IMR-90 (cell line): ENCODE data around the gene OR1F1. TPM values are rescaled to one million over a fixed set of nuclear protein-coding genes. Genes with fewer than 3 reads are reported as not detected.

Source experiments
- ATAC-seq: fragments of 200-7000 bp; cut with Tn5 transposase; 2 replicates; pipeline ENCODE4 v1.9.1; 2020; ENCODE audit warnings: low read depth, mild to moderate bottlenecking, moderate library complexity
- BruUV-seq: library from RNA; stranded (reverse); fragments of 400-500 nt; replicated peaks from 2 replicates; lab custom pipeline; 2021; lab: Mats Ljungman, UMichigan
- CTCF ChIA-PET: fragments of 300-600 bp; formaldehyde crosslinking; extraction: SDS; loops from one replicate; lab custom pipeline; 2021; ENCODE audit warnings: antibody characterized with exemption; lab: Yijun Ruan, JAX
- POLR2A ChIA-PET: fragments of 300-600 bp; sonication (Branson Sonifier 250); formaldehyde crosslinking; loops from one replicate; lab custom pipeline; 2022; ENCODE audit warnings: antibody characterized with exemption; ENCODE audit not compliant: unreplicated experiment; lab: Charles Lee
- DNase-seq: peaks from one replicate; pipeline ENCODE4 v3.0.0; 2013
- H2AFZ ChIP-seq: replicated peaks from 2 replicates; pipeline ENCODE3; 2013; ENCODE audit warnings: low read length, mild to moderate bottlenecking; ENCODE audit not compliant: poor library complexity
- H2AK5ac ChIP-seq: 2 replicates; pipeline ENCODE4 v1.6.1; 2013; ENCODE audit warnings: low read depth, low read length, inconsistent platforms
- H2AK9ac ChIP-seq: replicated peaks from 2 replicates; pipeline ENCODE3; 2013; ENCODE audit warnings: mild to moderate bottlenecking, low read depth, low read length, moderate library complexity; ENCODE audit not compliant: poor library complexity
- H2BK120ac ChIP-seq: 2 replicates; pipeline ENCODE4 v1.6.1; 2013; ENCODE audit warnings: low read depth, low read length, inconsistent platforms
- H2BK15ac ChIP-seq: 3 replicates; pipeline ENCODE4 v1.6.1; 2013; ENCODE audit warnings: low read depth, low read length, inconsistent platforms
- H2BK20ac ChIP-seq: 2 replicates; pipeline ENCODE4 v1.6.1; 2013; ENCODE audit warnings: low read depth, mild to moderate bottlenecking, inconsistent platforms, low read length, moderate library complexity
- H2BK5ac ChIP-seq: 2 replicates; pipeline ENCODE4 v1.6.1; 2013; ENCODE audit warnings: mild to moderate bottlenecking, low read depth, low read length, inconsistent platforms; ENCODE audit not compliant: poor library complexity, severe bottlenecking
- H3K14ac ChIP-seq: replicated peaks from 2 replicates; pipeline ENCODE4 v1.6.1; 2013; ENCODE audit warnings: low read depth, low read length, inconsistent platforms
- H3K18ac ChIP-seq: 2 replicates; pipeline ENCODE4 v1.6.1; 2013; ENCODE audit warnings: low read depth, low read length, control low read depth
- H3K23ac ChIP-seq: 2 replicates; pipeline ENCODE4 v1.6.1; 2013; ENCODE audit warnings: low read depth, low read length, inconsistent platforms
- H3K27ac ChIP-seq: 2 replicates; pipeline ENCODE4 v1.5.1; 2013; ENCODE audit warnings: mild to moderate bottlenecking, control low read depth, low read length; ENCODE audit not compliant: insufficient read depth
- H3K27me3 ChIP-seq: 2 replicates; pipeline ENCODE4 v1.6.1; 2013; ENCODE audit warnings: low read length; ENCODE audit not compliant: control insufficient read depth, insufficient read depth
- H3K36me3 ChIP-seq: 2 replicates; pipeline ENCODE4 v1.6.1; 2013; ENCODE audit warnings: low read length, mixed read lengths; ENCODE audit not compliant: control insufficient read depth, insufficient read depth
- H3K4ac ChIP-seq: 2 replicates; pipeline ENCODE4 v1.6.1; 2013; ENCODE audit warnings: low read depth, low read length, inconsistent platforms
- H3K4me1 ChIP-seq: 2 replicates; pipeline ENCODE4 v1.6.1; 2013; ENCODE audit warnings: low read length, mixed read lengths; ENCODE audit not compliant: control insufficient read depth, insufficient read depth
- H3K4me2 ChIP-seq: 2 replicates; pipeline ENCODE4 v1.6.1; 2013; ENCODE audit warnings: low read depth, mild to moderate bottlenecking, control low read depth, low read length, moderate library complexity
- H3K4me3 ChIP-seq: 2 replicates; pipeline ENCODE4 v1.5.1; 2013; ENCODE audit warnings: low read depth, mild to moderate bottlenecking, control low read depth, low read length, moderate library complexity; ENCODE audit not compliant: insufficient read depth
- H3K56ac ChIP-seq: 2 replicates; pipeline ENCODE4 v1.6.1; 2013; ENCODE audit warnings: low read length, inconsistent platforms; ENCODE audit not compliant: insufficient read depth; ENCODE audit errors: extremely low read depth
- H3K79me1 ChIP-seq, 2 experiments: 2 replicates each; pipeline ENCODE4 v1.6.1; 2013; ENCODE audit warnings: low read length in 2 of 2, inconsistent platforms in 1 of 2, low read depth in 1 of 2
- H3K9ac ChIP-seq: 2 replicates; pipeline ENCODE4 v1.6.1; 2013; ENCODE audit warnings: low read depth, low read length, control low read depth
- H3K9me1 ChIP-seq: 2 replicates; pipeline ENCODE4 v1.6.1; 2013; ENCODE audit warnings: low read length, inconsistent platforms; ENCODE audit not compliant: insufficient read depth
- H3K9me3 ChIP-seq: 2 replicates; pipeline ENCODE4 v1.6.1; 2013; ENCODE audit warnings: low read length; ENCODE audit not compliant: control insufficient read depth, insufficient read depth
- H4K20me1 ChIP-seq: 2 replicates; pipeline ENCODE4 v1.6.1; 2013; ENCODE audit warnings: low read length, inconsistent platforms; ENCODE audit not compliant: insufficient read depth
- H4K5ac ChIP-seq: 2 replicates; pipeline ENCODE4 v1.6.1; 2013; ENCODE audit warnings: mild to moderate bottlenecking, low read depth, low read length, control low read depth
- H4K8ac ChIP-seq, 2 experiments: 2 replicates each; pipeline ENCODE4 v1.6.1; 2013; ENCODE audit warnings: low read depth in 2 of 2, low read length in 2 of 2, control low read depth in 1 of 2, inconsistent platforms in 1 of 2
- H4K91ac ChIP-seq: 2 replicates; pipeline ENCODE4 v1.6.1; 2013; ENCODE audit warnings: low read depth, low read length, inconsistent platforms; ENCODE audit not compliant: insufficient read depth
- NFE2L2 ChIP-seq: fragments of 150-350 bp; IDR thresholded peaks from 2 replicates; pipeline ENCODE4 v1.6.1; 2016; ENCODE audit warnings: low read depth, mild to moderate bottlenecking, low read length
- WGBS, 2 experiments: methylation state at CpG; one replicate each; pipeline versions ENCODE4 v1.1.5 to v1.1.7; 2013; ENCODE audit warnings: missing lambda C conversion rate in 2 of 2; ENCODE audit not compliant: insufficient read length in 1 of 2; ENCODE audit errors: extremely low coverage in 2 of 2; 5-methylcytosine and 5-hydroxymethylcytosine counted together
- dilution Hi-C: fragments of 300-500 bp; cut with HindIII; formaldehyde crosslinking; loops from one replicate; pipeline ENCODE4 v1.14.3; 2018; ENCODE audit warnings: low sequenced_read_pairs; ENCODE audit not compliant: unreplicated experiment
- in situ Hi-C: fragments of 300-500 bp; cut with MboI; formaldehyde crosslinking; loops from 3 replicates; pipeline ENCODE4 v1.14.3; 2019; ENCODE audit warnings: low sequenced_read_pairs, inconsistent platforms, mixed read lengths
- intact Hi-C: fragments of 100-400 bp; cut with micrococcal nuclease; formaldehyde crosslinking; loops from 2 replicates; pipeline ENCODE4 v1.10.0; 2022
- polyA plus RNA-seq, 3 experiments: library from polyadenylated mRNA; depleted of rRNA; stranded (reverse); fragments of >200 nt; gene quantifications; 2 replicates each; pipeline ENCODE4 v1.2.3, GENCODE V29; 2012; ENCODE audit warnings: low replicate concordance in 1 of 3
- total RNA-seq: library from RNA; depleted of rRNA; stranded (reverse); fragments of >200 nt; gene quantifications from 2 replicates; pipeline ENCODE4 v1.2.3, GENCODE V29; 2012

Gene OR1F1
- total and polyA plus RNA-seq, 2 of the 4 experiments (the other 2 are of a cell fraction), result 0.12 TPM; not detected in 1

GRCh38 chr16:3143598-3144320, 44.2 kb upstream of the OR1F1 start:
- H3K9ac ChIP-seq, result no peak overlapping the region
- no peak overlapping the region for H3K14ac ChIP-seq
- H2BK15ac ChIP-seq, result no peak overlapping the region
- no peak for DNase-seq
- dilution Hi-C loops, result no loop called here
- CTCF ChIA-PET, result no interaction called here
- H3K79me1 ChIP-seq, result peaks cover 0 to 7% of the 10 kb centered on the region in 2 experiments; a peak in 2 of 4 replicates
- no peak overlapping the region for H4K91ac ChIP-seq
- H2BK120ac ChIP-seq, result no peak overlapping the region
- H2BK20ac ChIP-seq, result no peak overlapping the region
- no peak overlapping the region for H4K5ac ChIP-seq
- H3K27me3 ChIP-seq, result no peaks in the 10 kb centered on the region
- H2AFZ ChIP-seq, result no peak overlapping the region
- no peaks in the 10 kb centered on the region for H3K9me3 ChIP-seq
- no peak overlapping the region for H4K8ac ChIP-seq
- H3K4me3 ChIP-seq, result no peak overlapping the region
- no peak overlapping the region for H2AK5ac ChIP-seq
- H2AK9ac ChIP-seq, result no peak overlapping the region
- intact Hi-C loops, result no loop called here
- in situ Hi-C loops, result no loop called here
- no peak for ATAC-seq
- POLR2A ChIA-PET, result no interaction called here
- no peak overlapping the region for H3K4me2 ChIP-seq
- no peak for TF ChIP-seq NFE2L2
- H4K20me1 ChIP-seq, result no peaks in the 10 kb centered on the region
- H3K23ac ChIP-seq, result no peak overlapping the region
- H3K18ac ChIP-seq, result no peak overlapping the region
- 0 out of 2 replicates have a peak, but pooled peaks cover 3% of the 10 kb centered on the region for H3K9me1 ChIP-seq
- H3K56ac ChIP-seq, result no peak overlapping the region
- BruUV-seq, result no TSS peak
- WGBS, 2 experiments, result 83% methylated on average over 17 of the region's 23 CpGs; no CpG with 5 or more reads in 1 of the 2 experiments
- H3K4me1 ChIP-seq, result peaks cover 3% of the 10 kb centered on the region
- no peak overlapping the region for H3K4ac ChIP-seq
- peaks cover 18% of the 10 kb centered on the region for H3K36me3 ChIP-seq
- H2BK5ac ChIP-seq, result no peak overlapping the region
- H3K27ac ChIP-seq, result no peak overlapping the region
